HepG2 (cell line): Measurements from ENCODE around the gene PROC. TPM values are rescaled to one million over a fixed set of nuclear protein-coding genes. Genes with fewer than 3 reads are reported as not detected.

Source experiments
- ASH2L ChIP-seq: fragments of 300-600, 200-600 bp; sonication (generic); IDR thresholded peaks from 2 replicates; pipeline ENCODE4 v1.7.0; 2017; ENCODE audit warnings: low read depth, mild to moderate bottlenecking, moderate library complexity, mixed read lengths, low read length; ENCODE audit not compliant: insufficient read length
- CBX5 ChIP-seq: sonication (generic); formaldehyde crosslinking; IDR thresholded peaks from 2 replicates; pipeline ENCODE4 v1.4.0; 2020; ENCODE audit warnings: missing genetic modification reagents, borderline replicate concordance
- HDAC1 ChIP-seq: sonication (generic); formaldehyde crosslinking; IDR thresholded peaks from 2 replicates; pipeline ENCODE4 v1.5.1; 2020; ENCODE audit warnings: mild to moderate bottlenecking, missing genetic modification reagents
- ONECUT2 ChIP-seq: sonication (generic); formaldehyde crosslinking; IDR thresholded peaks from 2 replicates; pipeline ENCODE4 v1.4.0; 2020; ENCODE audit warnings: missing genetic modification reagents
- PITX1 ChIP-seq: sonication (generic); formaldehyde crosslinking; IDR thresholded peaks from 2 replicates; pipeline ENCODE4 v1.5.1; 2020; ENCODE audit warnings: mild to moderate bottlenecking, missing genetic modification reagents
- SALL2 ChIP-seq: sonication (generic); formaldehyde crosslinking; IDR thresholded peaks from 2 replicates; pipeline ENCODE4 v1.8.1; 2023; ENCODE audit warnings: mild to moderate bottlenecking, missing genetic modification reagents, inconsistent platforms
- STAG1 ChIP-seq: sonication (generic); formaldehyde crosslinking; IDR thresholded peaks from 2 replicates; pipeline ENCODE4 v1.4.0; 2020; ENCODE audit warnings: missing genetic modification reagents
- ZC3H4 ChIP-seq: sonication (generic); formaldehyde crosslinking; IDR thresholded peaks from 2 replicates; pipeline ENCODE4 v1.4.0; 2020; ENCODE audit warnings: missing genetic modification reagents, borderline replicate concordance
- ZIK1 ChIP-seq: sonication (generic); formaldehyde crosslinking; IDR thresholded peaks from 2 replicates; pipeline ENCODE4 v1.5.0; 2020; ENCODE audit warnings: mild to moderate bottlenecking, low read depth, missing genetic modification reagents, borderline replicate concordance
- polyA plus RNA-seq, 8 experiments: library from polyadenylated mRNA; depleted of rRNA in 3 of 8; stranded (reverse) in 7 of 8; unstranded in 1 of 8; fragments of >200 nt; fragmentation: Illumina TruSeq in 4 of 8; extraction: Trizol in 4 of 8; gene quantifications; 2 replicates each; pipeline versions ENCODE4 v1.2.1 to v1.2.3, GENCODE V29; 2011 to 2016; ENCODE audit warnings: low read depth in 4 of 8, missing spikeins in 1 of 8, mixed read lengths in 1 of 8; ENCODE audit not compliant: insufficient read depth in 1 of 8
- total RNA-seq, 5 experiments: library from RNA; depleted of rRNA; stranded (reverse); fragments of >200 nt; fragmentation: Illumina TruSeq; extraction: Trizol; gene quantifications; 2 replicates each; pipeline ENCODE4 v1.2.3, GENCODE V29; 2016; ENCODE audit warnings: low read depth in 1 of 5
- TF ChIP-seq, protein P1 (sequence below): sonication (generic); formaldehyde crosslinking; IDR thresholded peaks from 2 replicates; pipeline ENCODE4 v1.5.0; 2020; ENCODE audit warnings: missing genetic modification reagents
- TF ChIP-seq, protein P2 (sequence below): sonication (generic); formaldehyde crosslinking; conservative IDR thresholded peaks from 2 replicates; pipeline ENCODE4 v1.8.1; 2023; ENCODE audit warnings: missing genetic modification reagents
- TF ChIP-seq, protein P3 (sequence below): sonication (generic); formaldehyde crosslinking; IDR thresholded peaks from 2 replicates; pipeline ENCODE4 v1.5.1; 2020; ENCODE audit warnings: mild to moderate bottlenecking, missing genetic modification reagents, moderate library complexity
- TF ChIP-seq, protein P4 (sequence below): IDR thresholded peaks from 2 replicates; pipeline ENCODE4 v1.4.0; 2020; ENCODE audit warnings: mild to moderate bottlenecking, missing genetic modification reagents
- TF ChIP-seq, protein P5 (sequence below), 2 experiments: sonication (generic) in 1 of 2; formaldehyde crosslinking in 1 of 2; IDR thresholded peaks; 2 replicates each; pipeline versions ENCODE4 v1.5.1 to v1.6.1; 2011 to 2020; ENCODE audit warnings: borderline replicate concordance in 1 of 2, low read depth in 1 of 2, low read length in 1 of 2, mild to moderate bottlenecking in 1 of 2, missing genetic modification reagents in 1 of 2, moderate library complexity in 1 of 2

Gene PROC
- total and polyA plus RNA-seq, 2 of the 13 experiments (the other 11 are each of a cell fraction or from before 2014, with no cell fraction given) = 134 to 185 TPM

DNA sequence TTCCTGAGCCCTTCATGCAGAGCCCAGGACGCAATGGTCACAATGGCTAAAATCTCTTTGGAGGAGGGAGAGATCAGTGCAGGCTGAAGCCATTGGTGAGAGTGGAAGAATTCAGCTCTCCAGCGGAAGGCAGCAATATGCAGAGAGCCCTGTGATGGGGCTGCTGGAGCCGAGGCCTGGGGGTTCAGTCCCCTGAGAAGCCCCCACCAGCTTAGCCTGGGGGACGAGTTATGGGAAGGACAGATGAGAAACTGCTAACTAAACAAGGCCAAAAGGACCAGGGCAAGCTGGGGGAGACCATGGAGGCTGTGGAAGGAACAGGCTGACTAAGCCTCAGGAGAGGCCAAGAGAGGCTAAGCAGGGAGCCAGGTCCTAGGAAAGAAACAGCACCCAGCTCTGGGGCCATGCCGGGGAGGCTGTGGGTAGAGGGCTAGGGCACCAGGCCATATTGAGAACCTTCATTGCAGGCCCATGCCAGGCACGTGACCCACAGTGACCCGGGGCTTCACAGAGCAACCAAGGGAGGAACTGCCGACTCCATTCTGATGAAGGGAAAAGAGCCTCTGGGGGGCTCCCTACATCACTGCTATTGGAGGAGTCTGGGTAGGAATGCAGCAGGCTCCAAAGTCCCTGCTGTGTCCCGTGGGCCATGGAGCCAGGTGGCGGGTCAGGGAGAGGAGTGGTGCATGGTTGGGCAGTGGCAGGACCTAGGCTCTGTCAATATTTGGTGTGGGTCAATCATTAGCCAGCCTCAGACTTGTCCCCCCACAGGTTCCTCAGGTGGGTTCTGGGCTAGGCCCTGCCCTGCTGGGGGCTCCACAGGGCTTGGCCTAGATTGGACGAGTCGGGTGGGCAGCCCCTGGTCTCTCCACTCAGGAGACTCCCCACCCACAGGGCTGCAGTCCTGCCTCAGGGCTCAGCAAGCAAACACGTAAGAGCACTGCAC lies 19.8 kb downstream of the PROC start (continued):
- TF ChIP-seq ONECUT2 (CRISPR knock-in tag) = peak; percentile 27
- TF ChIP-seq, protein P1, sequence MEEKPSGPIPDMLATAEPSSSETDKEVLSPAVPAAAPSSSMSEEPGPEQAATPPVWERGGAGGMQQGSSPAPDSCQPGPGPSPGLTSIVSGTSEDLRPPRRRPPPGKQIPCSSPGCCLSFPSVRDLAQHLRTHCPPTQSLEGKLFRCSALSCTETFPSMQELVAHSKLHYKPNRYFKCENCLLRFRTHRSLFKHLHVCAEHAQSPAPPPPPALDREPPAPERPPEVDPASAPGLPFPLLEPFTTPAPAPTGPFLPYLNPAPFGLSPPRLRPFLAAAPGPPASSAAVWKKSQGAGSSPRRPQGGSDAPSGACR (CRISPR knock-in tag) = peak; percentile 87
- TF ChIP-seq, protein P2, sequence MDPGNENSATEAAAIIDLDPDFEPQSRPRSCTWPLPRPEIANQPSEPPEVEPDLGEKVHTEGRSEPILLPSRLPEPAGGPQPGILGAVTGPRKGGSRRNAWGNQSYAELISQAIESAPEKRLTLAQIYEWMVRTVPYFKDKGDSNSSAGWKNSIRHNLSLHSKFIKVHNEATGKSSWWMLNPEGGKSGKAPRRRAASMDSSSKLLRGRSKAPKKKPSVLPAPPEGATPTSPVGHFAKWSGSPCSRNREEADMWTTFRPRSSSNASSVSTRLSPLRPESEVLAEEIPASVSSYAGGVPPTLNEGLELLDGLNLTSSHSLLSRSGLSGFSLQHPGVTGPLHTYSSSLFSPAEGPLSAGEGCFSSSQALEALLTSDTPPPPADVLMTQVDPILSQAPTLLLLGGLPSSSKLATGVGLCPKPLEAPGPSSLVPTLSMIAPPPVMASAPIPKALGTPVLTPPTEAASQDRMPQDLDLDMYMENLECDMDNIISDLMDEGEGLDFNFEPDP = no peak
- peak; percentile 73 for TF ChIP-seq STAG1
- peak; percentile 94 for TF ChIP-seq ZIK1 (CRISPR knock-in tag)
- TF ChIP-seq CBX5 (CRISPR knock-in tag) = peak; percentile 90; the same call in 1 of the 2 replicates
- TF ChIP-seq, protein P3, sequence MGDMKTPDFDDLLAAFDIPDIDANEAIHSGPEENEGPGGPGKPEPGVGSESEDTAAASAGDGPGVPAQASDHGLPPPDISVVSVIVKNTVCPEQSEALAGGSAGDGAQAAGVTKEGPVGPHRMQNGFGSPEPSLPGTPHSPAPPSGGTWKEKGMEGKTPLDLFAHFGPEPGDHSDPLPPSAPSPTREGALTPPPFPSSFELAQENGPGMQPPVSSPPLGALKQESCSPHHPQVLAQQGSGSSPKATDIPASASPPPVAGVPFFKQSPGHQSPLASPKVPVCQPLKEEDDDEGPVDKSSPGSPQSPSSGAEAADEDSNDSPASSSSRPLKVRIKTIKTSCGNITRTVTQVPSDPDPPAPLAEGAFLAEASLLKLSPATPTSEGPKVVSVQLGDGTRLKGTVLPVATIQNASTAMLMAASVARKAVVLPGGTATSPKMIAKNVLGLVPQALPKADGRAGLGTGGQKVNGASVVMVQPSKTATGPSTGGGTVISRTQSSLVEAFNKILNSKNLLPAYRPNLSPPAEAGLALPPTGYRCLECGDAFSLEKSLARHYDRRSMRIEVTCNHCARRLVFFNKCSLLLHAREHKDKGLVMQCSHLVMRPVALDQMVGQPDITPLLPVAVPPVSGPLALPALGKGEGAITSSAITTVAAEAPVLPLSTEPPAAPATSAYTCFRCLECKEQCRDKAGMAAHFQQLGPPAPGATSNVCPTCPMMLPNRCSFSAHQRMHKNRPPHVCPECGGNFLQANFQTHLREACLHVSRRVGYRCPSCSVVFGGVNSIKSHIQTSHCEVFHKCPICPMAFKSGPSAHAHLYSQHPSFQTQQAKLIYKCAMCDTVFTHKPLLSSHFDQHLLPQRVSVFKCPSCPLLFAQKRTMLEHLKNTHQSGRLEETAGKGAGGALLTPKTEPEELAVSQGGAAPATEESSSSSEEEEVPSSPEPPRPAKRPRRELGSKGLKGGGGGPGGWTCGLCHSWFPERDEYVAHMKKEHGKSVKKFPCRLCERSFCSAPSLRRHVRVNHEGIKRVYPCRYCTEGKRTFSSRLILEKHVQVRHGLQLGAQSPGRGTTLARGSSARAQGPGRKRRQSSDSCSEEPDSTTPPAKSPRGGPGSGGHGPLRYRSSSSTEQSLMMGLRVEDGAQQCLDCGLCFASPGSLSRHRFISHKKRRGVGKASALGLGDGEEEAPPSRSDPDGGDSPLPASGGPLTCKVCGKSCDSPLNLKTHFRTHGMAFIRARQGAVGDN (CRISPR knock-in tag) = peak; percentile 100
- TF ChIP-seq, protein P4, sequence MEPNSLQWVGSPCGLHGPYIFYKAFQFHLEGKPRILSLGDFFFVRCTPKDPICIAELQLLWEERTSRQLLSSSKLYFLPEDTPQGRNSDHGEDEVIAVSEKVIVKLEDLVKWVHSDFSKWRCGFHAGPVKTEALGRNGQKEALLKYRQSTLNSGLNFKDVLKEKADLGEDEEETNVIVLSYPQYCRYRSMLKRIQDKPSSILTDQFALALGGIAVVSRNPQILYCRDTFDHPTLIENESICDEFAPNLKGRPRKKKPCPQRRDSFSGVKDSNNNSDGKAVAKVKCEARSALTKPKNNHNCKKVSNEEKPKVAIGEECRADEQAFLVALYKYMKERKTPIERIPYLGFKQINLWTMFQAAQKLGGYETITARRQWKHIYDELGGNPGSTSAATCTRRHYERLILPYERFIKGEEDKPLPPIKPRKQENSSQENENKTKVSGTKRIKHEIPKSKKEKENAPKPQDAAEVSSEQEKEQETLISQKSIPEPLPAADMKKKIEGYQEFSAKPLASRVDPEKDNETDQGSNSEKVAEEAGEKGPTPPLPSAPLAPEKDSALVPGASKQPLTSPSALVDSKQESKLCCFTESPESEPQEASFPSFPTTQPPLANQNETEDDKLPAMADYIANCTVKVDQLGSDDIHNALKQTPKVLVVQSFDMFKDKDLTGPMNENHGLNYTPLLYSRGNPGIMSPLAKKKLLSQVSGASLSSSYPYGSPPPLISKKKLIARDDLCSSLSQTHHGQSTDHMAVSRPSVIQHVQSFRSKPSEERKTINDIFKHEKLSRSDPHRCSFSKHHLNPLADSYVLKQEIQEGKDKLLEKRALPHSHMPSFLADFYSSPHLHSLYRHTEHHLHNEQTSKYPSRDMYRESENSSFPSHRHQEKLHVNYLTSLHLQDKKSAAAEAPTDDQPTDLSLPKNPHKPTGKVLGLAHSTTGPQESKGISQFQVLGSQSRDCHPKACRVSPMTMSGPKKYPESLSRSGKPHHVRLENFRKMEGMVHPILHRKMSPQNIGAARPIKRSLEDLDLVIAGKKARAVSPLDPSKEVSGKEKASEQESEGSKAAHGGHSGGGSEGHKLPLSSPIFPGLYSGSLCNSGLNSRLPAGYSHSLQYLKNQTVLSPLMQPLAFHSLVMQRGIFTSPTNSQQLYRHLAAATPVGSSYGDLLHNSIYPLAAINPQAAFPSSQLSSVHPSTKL = peak; percentile 92
- TF ChIP-seq ZC3H4 (CRISPR knock-in tag) = no peak
- peak; percentile 88 for TF ChIP-seq PITX1 (CRISPR knock-in tag)
- TF ChIP-seq, protein P5, sequence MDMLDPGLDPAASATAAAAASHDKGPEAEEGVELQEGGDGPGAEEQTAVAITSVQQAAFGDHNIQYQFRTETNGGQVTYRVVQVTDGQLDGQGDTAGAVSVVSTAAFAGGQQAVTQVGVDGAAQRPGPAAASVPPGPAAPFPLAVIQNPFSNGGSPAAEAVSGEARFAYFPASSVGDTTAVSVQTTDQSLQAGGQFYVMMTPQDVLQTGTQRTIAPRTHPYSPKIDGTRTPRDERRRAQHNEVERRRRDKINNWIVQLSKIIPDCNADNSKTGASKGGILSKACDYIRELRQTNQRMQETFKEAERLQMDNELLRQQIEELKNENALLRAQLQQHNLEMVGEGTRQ (IDR thresholded peaks at IDR 0.05; ENCODE audit: low read depth, low read length) = peak; percentile 77
- TF ChIP-seq, protein P5 (CRISPR knock-in tag; IDR thresholded peaks at IDR 0.05; ENCODE audit: borderline replicate concordance) = peak; percentile 96
- TF ChIP-seq SALL2 (CRISPR knock-in tag) = peak; percentile 81; the same call in 1 of the 2 replicates
- TF ChIP-seq HDAC1 (CRISPR knock-in tag) = peak; percentile 98
- peak; percentile 75 for TF ChIP-seq ASH2L
